Stimulated activated CD4-positive, alpha-beta T cell treated with anti-CD3 and anti-CD28 coated beads, Interleukin-2, amount 100 ng/mL, for 48 hours (primary cell): Measurements from ENCODE around the gene CAMTA1.

Experiments
- DNase-seq, 2 donors: peaks; one replicate each; pipeline ENCODE4 v3.0.0-alpha.2; 2020

The CAMTA1 gene

DNA sequence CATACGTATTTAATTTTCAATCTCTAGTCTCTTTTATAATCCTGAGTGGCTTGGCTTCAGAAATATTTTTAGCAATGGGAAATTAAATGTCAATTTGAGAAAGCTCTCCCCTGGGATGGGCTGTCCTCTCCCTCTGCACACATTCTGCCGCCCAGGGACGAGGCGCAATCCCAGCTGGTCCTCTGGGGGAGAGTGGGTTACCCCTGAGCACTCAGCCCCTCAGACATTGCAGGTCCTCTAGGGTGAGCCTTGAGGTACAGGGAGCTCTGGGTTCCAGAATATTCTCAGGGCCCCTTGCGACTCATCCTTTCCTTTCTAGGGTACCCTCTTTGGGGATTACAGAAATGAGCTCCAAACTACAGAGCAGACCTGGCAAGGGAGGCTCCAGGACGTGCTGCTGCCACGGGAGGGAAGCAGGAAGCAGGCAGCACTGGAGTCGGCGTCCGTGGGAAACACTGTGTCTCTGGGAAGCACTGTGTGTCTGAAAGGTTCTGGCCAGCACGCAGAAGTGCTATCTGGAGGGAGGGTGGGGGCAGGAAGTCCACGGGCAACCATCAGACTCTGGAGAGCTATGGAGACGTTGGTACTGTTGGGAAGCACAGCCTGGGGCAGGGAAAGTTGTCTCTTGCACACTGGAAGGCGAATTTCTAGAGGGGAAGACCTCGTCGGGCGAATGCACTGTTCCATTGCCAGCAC, 642.5 kb downstream of the CAMTA1 start:
- no peak for DNase-seq

- no peak for DNase-seq
Observed at GRCh38 chr1:7429290-7429689, 644.0 kb downstream of the CAMTA1 start.

- no peak for DNase-seq
Observed at GRCh38 chr1:7430047-7430608, 644.9 kb downstream of the CAMTA1 start.

DNA sequence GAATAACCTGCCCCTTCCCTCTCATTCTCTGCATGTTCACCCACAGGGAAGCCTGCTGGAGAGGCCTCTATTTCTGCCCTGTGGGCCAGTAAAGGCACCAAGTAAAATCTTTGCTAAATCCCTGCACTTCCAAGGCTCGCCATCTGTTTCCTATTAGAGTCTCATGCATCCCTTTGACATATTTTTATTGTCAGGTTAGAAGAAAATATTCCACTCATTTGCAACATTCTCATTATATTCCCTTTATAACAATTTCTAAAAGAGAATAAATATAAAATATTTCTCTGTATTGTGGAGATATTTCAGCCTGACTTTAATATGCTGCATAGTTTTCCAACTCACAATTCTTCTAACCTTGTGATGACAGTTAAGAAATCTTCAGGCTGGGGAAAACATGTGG, 645.4 kb downstream of the CAMTA1 start:
- no peak for DNase-seq

DNA sequence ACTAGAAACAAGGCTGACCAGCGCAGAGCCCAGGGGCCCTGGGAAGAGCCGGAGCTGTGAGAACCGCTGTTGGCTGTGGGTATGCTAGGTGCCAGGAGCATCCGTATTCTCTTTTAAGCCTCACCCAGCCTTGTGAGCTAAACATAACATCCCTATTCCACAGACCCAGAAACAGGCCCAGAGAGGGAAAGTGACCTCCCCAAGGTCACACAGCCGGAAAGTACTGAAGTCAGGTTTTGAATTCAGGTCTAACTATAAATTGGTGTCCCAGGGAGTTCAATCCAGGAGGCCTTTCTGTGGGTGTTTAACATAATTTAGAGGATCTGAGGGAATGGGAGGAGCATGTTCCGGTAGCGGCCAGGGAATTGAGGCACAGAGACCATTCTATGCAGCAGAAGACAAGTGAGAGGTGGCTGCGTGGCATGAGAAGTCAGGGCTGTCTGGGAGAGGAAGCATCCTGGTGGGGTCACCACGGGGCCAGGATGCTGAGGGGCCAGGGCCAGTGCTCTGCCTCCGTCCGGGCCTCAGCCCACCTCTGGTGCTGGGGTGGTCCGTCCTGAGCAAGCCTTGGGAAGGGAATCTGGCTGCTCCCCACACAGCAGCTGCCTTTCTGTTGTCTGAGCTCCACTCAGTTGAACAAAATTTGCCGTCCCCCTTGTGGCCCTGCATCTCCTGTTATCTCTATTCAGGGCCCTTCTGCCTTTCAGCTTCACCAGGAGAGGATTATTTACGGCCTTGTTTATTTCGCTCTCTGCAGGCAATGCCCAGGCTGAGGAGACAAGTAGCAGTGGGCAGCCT, 647.0 kb downstream of the CAMTA1 start:
- no peak for DNase-seq

GRCh38 chr1:7432900-7433380, 647.7 kb downstream of the CAMTA1 start:
- DNase-seq: no peak

DNA sequence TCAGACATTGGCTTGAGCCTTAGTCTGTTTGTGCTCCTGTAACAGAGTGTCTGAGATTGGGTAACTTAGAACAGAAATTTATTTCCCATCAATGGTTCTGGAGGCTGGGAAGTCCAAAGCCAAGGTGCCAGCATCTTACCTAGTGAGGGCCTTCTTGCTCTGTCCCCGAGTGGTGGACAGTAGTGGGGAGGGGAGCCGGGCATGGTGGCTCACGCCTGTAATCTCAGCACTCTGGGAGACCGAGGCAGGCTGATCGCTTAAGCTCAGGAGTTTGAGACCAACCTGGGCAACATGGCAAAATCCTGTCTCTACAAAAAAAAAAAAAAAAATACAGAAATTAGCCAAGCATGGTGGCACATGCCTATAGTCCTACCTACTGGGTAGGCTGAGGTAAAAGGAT, 649.3 kb downstream of the CAMTA1 start:
- no peak for DNase-seq

DNA sequence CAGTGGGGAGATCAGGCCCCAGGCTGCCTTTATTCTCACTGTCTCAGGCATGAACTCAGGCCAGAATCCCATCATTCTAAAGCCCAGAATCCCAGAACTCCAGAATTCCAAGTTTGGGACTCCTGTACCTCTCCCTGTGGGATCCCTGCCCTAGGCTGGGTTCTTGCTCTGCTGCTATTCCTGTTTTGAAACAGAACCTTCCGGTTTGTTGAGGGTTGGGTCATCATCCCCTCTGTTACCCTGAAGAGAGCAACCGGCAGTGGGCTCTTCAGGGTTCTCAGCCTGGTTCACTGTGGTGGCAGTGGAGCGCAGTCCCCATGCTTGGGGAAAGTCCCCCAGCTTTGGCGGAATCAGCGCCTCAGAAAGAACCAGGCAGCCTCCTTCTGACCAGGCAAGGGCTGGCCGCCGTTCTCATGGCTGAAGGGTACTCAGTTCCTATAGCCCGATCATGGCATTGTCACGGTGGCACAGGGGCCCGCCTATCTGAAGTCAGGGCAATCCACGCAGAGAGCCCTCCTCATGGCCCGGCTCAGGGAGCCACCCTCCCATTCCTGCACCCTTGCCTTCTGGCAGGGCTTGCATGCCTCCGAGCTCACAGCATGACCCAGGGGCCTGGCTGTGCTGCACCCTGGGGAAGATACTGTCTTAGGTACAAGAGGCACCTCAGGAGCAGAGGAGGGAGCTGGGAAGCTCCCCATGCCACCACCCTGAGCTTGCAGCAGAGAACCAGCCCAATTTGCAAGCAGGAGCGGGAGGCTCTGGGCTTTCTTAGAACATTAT, 650.2 kb downstream of the CAMTA1 start:
- DNase-seq: no peak

DNA sequence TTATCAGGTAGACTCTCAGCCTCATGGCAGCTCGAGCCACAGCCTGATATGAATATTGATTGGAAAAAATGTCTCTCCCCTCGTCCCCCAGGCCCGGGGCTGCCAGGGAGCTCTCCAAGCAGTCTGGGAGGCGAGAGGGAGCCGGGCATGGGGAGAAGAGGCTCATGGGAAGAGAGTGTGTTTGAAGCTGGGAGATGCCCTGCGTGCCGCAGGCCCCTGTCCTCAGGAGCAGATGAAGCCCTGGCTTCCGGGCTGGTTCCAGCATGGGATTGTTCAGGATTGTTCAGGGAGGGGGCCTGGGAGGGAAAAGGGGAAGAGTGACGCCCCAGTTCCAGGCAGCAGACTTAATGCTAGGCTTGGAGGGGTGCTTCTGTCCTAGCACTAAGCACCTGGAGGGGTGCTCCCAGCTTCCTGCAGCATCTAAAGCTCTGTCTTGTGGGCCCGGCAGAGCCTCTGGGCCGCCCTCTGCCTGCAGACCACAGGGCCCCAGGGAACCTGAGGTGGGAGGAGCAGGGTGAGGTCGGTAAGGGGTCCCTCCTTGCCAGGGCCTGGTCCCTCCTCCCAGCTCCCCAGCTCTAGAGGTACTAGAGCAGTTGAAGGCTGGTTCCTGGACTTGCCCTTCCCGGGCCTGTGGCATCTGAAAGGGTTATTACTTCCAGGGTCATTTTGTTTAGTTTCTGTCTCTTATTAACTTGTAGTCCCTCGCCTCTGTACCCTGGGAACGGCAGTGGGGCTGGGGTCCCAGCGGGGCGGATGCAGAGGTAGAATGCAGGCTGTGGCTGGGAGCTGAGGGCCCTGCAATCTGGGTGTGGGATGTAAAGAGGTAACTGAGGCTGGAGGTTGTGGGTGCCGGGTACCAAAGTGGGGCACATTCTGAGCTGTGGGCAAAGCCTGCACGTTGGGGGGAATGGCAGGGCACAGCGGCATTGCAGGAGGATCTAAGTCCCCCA, 651.1 kb downstream of the CAMTA1 start:
- no peak for DNase-seq

GRCh38 chr1:7437036-7437435, 651.8 kb downstream of the CAMTA1 start:
- no peak for DNase-seq

DNA sequence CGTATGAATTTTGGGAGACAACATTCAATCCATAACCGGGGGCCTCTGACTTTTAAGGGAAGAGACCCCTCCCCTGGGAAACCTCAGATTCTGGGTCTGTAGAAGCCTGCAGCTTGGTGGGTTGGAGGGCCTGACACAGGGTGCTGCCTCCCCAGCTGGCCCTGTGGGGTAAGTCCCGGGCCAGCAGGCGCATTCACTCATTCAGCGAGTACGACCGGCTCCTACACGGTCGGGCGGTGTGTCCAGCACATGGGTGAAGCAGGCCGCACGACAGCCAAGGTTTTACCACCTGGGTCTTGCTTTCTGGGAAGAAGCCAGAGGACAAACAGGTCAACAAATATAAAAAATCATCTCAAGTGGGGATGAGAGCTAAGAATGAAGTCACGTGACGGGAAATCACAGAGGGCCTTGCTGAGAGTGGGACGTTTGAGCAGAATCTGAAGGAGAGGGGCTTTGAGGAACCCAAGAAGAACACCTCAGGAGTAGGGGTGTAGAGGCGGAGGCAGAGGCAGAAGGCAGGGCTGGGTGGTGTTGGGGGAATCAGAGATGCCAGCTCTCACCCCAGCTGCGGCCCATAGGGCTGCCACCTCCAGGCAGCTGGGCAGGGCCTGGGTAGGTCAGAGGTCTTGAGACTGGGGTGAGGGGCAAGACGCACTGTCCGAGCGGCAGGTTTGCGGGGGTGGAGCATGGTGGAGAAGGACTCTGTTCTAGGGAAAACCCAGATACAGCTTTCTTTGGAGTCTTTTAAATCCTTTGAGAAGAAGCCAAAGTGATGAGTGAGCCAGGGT, 652.5 kb downstream of the CAMTA1 start:
- DNase-seq: no peak

DNA sequence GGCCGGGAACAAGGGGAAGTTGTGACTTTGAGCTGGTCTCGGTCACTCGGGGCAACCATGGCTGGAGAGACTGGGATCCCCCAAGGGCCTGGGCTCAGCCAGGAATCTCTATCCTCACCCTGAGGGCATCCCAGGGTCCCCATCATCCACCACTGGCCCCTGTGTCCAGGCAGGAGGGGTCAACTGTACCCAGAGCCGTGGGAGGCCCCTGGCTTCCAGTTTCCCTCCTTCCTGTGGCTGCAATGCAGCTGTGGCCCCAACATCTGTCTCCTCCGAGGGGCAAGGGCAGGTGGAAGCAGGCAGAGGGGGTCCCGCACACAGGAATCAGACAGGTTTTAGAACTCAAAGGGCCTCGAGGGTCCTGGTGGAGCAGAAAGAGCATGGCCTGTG, 653.1 kb downstream of the CAMTA1 start:
- DNase-seq: no peak

DNA sequence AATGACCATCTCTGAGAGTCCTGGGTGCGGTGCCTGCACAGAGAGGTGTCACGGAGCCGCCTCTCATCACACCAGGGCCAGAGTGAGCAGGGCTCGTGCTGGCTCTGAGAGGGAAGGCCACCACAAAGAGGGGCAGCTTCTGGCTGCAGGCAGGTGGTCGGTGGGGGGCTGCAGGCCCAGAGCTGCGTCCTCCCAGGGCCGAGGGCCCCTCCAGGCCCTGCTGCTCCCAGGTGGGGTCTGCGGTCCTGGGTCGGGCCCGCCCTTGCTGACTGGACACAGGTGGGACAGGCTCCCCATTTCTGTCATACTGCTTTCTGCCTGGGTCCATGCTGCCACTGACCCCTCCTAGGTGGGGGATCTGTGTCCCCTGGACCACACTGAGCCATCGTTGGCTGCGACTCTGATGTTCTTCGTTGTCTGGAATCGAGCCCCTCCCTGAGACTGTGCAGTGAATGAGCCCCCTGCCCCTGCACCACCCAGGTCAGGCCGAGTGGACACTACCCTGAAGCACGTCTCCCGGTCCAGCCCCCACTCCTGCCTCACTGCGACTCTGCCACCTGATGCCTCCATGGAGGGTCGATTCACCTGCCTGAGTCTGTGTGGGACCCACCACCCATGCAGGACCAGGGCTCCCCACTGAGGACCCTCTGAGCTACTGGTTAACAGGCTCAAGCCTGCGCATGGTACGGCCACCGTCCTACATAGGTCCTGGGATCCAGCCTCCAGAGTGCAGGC, 653.8 kb downstream of the CAMTA1 start:
- no peak for DNase-seq

- DNase-seq: no peak
Observed at GRCh38 chr1:7440154-7440553, 654.9 kb downstream of the CAMTA1 start.

GRCh38 chr1:7441143-7441841, 656.0 kb downstream of the CAMTA1 start:
- no peak for DNase-seq

DNA sequence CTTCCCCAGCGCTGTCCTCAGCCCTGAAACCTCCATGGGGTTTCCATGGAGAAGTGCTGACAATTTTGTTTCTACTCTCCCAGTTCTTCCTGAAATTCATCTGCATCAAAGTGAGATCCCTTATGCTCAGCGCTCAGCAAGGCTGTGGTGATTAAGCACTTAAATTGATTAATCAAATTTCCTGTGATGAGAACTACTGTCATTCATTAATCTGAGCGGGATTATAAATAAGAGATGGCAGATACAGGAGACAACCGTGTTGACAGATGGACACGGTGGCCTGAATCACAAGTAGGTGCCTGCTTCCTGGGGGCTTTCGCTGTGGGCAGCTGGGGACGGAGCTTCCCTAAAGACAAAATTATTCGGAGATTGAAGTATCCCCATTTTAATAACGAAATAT, 656.8 kb downstream of the CAMTA1 start:
- DNase-seq: no peak

DNA sequence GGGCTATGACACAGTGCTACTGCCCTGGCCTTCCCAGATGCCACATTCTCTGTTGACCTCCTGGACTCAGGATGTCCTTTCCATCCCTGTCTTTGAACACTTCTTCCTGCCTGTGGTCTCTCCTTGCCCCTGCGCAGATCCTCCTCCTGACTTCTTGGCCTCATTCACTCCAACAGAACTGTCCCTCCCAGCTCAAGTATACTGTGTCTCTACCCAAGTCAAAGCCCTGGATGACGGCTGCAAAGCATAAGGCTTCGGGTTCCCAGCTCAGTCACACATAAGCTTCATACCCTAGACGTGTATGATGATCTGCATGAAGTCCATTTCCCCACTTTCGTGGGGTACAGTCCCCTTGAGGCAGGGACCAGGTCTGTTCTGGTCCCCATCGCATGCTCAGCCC, 657.7 kb downstream of the CAMTA1 start:
- DNase-seq: no peak

- no peak for DNase-seq
Observed at GRCh38 chr1:7444363-7444762, 659.1 kb downstream of the CAMTA1 start.

DNA sequence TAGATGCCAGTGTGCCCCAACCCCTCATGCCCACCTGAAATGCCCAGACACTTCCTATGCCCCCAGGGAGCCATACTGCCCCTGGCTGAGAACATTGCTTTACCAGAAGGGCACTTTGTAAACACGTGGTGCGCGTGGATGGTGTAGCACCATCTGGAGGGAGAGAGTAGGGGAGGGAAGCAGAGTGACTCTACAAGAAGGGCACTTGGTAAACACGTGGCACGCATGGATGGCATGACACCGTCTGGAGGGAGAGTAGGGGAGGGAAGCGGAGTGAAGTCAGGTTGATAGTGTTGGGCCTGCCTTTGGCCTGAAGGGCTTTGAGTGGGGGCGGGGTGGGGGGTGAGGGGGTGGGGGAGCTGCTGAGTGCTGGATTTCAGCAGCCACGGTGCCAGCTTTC, 661.8 kb downstream of the CAMTA1 start:
- no peak for DNase-seq

DNA sequence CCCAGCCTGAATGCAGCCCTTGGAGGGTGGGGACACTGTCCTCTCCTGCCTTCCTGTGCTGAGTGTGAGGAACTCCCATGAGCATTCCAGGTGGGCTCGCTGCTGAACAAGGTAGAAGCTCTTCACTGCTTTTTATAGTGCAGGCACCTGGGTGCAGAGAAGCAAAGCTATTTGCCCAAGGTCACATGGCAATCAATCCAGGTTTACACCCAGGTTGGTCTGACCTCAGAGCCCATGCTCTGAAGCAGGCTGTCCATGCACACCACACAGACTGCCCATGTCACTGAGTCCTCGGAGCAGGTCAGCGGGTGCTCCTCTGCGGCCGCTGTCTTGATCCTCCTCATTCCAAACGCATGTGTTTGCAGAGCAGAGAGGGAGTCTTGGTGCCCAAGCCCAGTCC, 662.5 kb downstream of the CAMTA1 start:
- no peak for DNase-seq
